Activated T-helper 1 cell treated with anti-CD3 and anti-CD28 coated beads, Interleukin-2, amount 50 U/mL, for 16 hours (primary cell): ENCODE data around the gene TRIP10.

Experiments
- DNase-seq, 2 donors: peaks; one replicate each; pipeline ENCODE4 v3.0.0-alpha.2; 2020; ENCODE audit warnings: low read depth in 1 of 2, low spot score in 1 of 2

The TRIP10 gene

GRCh38 chr19:6711605-6712004 lies 27.9 kb upstream of the TRIP10 start:
- DNase-seq: no peak

- DNase-seq: no peak
These were observed 27.2 kb upstream of the TRIP10 start for GRCh38 chr19:6712231-6712630.

GRCh38 chr19:6712692-6713670 lies 26.5 kb upstream of the TRIP10 start:
- no peak for DNase-seq

- no peak for DNase-seq
These were observed 25.4 kb upstream of the TRIP10 start for GRCh38 chr19:6713773-6714692.

- DNase-seq: no peak
These were observed 24.5 kb upstream of the TRIP10 start for GRCh38 chr19:6714749-6715555.

GRCh38 chr19:6716610-6716970 lies 22.9 kb upstream of the TRIP10 start:
- DNase-seq: no peak

GRCh38 chr19:6717036-6717435 lies 22.4 kb upstream of the TRIP10 start:
- no peak for DNase-seq

GRCh38 chr19:6717441-6717971 lies 22.0 kb upstream of the TRIP10 start:
- DNase-seq: no peak

GRCh38 chr19:6718111-6718740 lies 21.3 kb upstream of the TRIP10 start:
- DNase-seq: no peak

GRCh38 chr19:6718741-6719539 lies 20.5 kb upstream of the TRIP10 start:
- no peak for DNase-seq

GRCh38 chr19:6719540-6719861 lies 20.0 kb upstream of the TRIP10 start:
- DNase-seq: no peak

- DNase-seq: no peak
These were observed 19.5 kb upstream of the TRIP10 start for GRCh38 chr19:6719992-6720368.

- no peak for DNase-seq
These were observed 18.9 kb upstream of the TRIP10 start, which contains the start of gene C3 for GRCh38 chr19:6720369-6721137. C3 (minus strand) TSS chr19:6720650; CDS start chr19:6720589, 61 bp downstream.

- DNase-seq: no peak
These were observed 18.4 kb upstream of the TRIP10 start for GRCh38 chr19:6721138-6721474.

GRCh38 chr19:6721773-6722172 lies 17.7 kb upstream of the TRIP10 start:
- no peak for DNase-seq

- DNase-seq: no peak
These were observed 16.3 kb upstream of the TRIP10 start for GRCh38 chr19:6723108-6723618.

- no peak for DNase-seq
These were observed 15.7 kb upstream of the TRIP10 start for GRCh38 chr19:6723738-6724137.

- DNase-seq: no peak
These were observed 14.6 kb upstream of the TRIP10 start for GRCh38 chr19:6724631-6725492.
